ENCODE results near the gene KCNIP1. TPM values are rescaled to one million over a fixed set of nuclear protein-coding genes. Genes with fewer than 3 reads are reported as not detected.
A peak's percentile ranks its signal among the peaks of the same experiment; 100 is the strongest.

Gene KCNIP1
- total and polyA plus RNA-seq, 9 donors, result 1.9 to 8.3 (median 4.0) TPM

DNA sequence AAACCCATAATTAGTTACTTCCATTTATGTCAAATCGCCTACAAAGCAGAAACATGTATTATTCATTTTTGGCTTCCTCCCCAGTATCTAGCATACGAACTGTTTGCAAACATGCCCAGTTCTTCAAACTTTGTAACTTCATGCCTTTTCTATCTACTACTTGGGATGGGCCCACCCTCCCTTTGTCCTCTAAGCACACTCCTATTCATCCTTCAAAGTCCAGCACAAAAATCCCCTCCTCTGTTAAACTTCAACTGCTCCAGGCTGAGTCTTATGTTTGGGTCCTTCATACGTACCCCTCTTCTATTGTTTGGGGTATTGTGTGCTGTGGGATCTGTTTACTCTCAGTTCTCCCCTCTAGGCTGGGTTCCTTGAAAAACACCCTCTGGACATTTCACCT is 55.5 kb downstream of the KCNIP1 start:
- 58% methylated on average over 2 of the region's 3 CpGs for WGBS (ENCODE audit: insufficient coverage)
- Histone ChIP-seq H3K27ac (ENCODE audit: low read length) (no peak overlapping the region), H3K9me3 (replicated peaks; ENCODE audit: control insufficient read depth, low read depth, low read length) (no peaks in the 10 kb centered on the region), H3K36me3 (ENCODE audit: control insufficient read depth, insufficient read depth, low read length) (no peaks in the 10 kb centered on the region), H3K27me3 (ENCODE audit: control insufficient read depth, insufficient read depth, low read length) (peaks cover 9% of the 10 kb centered on the region), H3K4me3 (ENCODE audit: low read length) (no peak overlapping the region), H3K4me1 (ENCODE audit: control insufficient read depth, insufficient read depth, low read length) (peaks cover 17% of the 10 kb centered on the region)
- no peak for DNase-seq

DNA sequence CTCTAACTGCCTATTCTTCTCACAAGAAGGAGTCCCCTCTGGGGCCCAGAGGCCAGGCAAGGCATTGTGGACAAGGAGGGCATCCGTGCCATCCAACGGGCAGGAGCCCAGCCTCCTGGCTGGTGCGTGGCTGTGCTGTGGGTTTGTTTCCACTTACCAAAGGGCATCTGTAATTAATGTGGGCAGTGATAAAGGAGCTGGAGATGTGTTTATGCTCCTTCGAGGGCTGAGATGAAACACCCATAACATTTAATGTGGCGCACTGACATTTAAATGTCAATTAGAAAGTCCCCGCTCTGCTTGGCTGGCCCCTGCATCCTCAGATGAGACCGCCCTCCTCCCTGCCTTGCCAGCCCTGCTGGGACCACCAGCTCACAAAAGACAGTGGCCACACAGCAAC is 57.1 kb downstream of the KCNIP1 start:
- Histone ChIP-seq H3K4me3 (ENCODE audit: low read length) (no peak overlapping the region), H3K27ac (ENCODE audit: low read length) (no peak overlapping the region), H3K36me3 (ENCODE audit: control insufficient read depth, insufficient read depth, low read length) (no peaks in the 10 kb centered on the region), H3K27me3 (ENCODE audit: control insufficient read depth, insufficient read depth, low read length) (peaks cover 7% of the 10 kb centered on the region), H3K9me3 (replicated peaks; ENCODE audit: control insufficient read depth, low read depth, low read length) (no peaks in the 10 kb centered on the region), H3K4me1 (ENCODE audit: control insufficient read depth, insufficient read depth, low read length) (peaks cover 8% of the 10 kb centered on the region)
- WGBS (ENCODE audit: insufficient coverage), result 100% methylated on average over 1 of the region's 7 CpGs
- DNase-seq, result no peak

DNA sequence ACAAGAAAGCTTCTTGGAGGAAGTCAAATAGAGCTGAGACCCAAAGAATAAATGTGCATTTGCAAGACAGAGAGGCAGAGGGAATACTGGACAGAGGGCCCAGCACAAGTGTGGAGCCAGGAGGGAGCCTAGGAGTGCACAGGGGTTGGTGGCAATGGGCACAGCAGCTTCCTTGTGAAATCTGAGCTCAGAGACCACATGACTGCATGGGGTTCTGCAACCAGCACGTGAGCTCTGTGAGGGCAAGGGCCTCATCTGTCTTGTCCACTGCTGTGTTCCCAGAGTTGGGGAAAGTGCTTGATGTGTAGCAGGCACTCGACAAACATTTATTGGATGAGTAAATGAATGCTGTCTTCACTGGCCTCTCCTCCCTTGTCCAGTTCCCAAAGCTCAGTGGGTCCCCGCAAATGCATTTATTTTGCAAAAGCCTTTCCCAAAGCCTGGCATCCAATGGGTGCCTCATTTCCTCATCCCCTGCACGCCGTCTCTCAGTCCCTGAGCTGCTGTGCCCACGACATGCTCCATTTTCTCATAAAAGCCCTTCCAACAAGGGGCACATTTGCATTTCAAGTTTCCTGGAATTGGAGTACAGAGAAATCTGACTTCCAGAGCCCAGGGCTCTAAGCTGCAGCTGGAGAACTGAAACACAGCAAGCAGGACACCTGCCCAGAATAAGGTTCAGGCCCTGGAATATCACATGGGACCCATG is 58.5 kb downstream of the KCNIP1 start:
- Histone ChIP-seq H3K36me3 (ENCODE audit: control insufficient read depth, insufficient read depth, low read length) (no peaks in the 10 kb centered on the region), H3K4me3 (ENCODE audit: low read length) (no peak overlapping the region), H3K27ac (ENCODE audit: low read length) (no peak overlapping the region), H3K27me3 (ENCODE audit: control insufficient read depth, insufficient read depth, low read length) (peaks cover 7% of the 10 kb centered on the region), H3K9me3 (replicated peaks; ENCODE audit: control insufficient read depth, low read depth, low read length) (no peaks in the 10 kb centered on the region), H3K4me1 (ENCODE audit: control insufficient read depth, insufficient read depth, low read length) (peaks cover 4% of the 10 kb centered on the region)
- DNase-seq, result no peak
- 68% methylated on average over 4 of the region's 6 CpGs for WGBS (ENCODE audit: insufficient coverage)

DNA sequence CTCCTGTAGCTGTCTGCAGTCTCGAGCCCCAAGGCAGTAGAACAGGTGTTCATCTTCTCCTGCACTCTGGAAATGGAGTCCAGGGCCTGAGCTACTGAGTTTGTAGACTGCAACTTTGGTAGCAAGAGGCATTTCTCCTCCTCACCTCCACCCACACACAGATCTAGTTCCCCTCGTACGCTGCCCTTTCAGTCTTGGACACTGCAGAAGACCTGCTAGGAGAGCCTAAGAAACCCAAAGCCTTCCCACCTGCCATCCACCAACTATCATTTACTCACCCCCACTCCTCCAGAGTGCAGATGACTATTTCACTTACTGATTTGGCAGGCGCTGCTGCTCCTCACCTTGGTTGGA is 59.0 kb downstream of the KCNIP1 start:
- no peak overlapping the region for H3K4me3 ChIP-seq (ENCODE audit: low read length)
- peaks cover 7% of the 10 kb centered on the region for H3K27me3 ChIP-seq (ENCODE audit: control insufficient read depth, insufficient read depth, low read length)
- DNase-seq, result no peak
- no peaks in the 10 kb centered on the region for H3K36me3 ChIP-seq (ENCODE audit: control insufficient read depth, insufficient read depth, low read length)
- H3K4me1 ChIP-seq (ENCODE audit: control insufficient read depth, insufficient read depth, low read length), result peaks cover 4% of the 10 kb centered on the region
- H3K9me3 ChIP-seq (replicated peaks; ENCODE audit: control insufficient read depth, low read depth, low read length), result no peaks in the 10 kb centered on the region
- WGBS (ENCODE audit: insufficient coverage), result 53% methylated on average over 3 of the region's 4 CpGs
- H3K27ac ChIP-seq (ENCODE audit: low read length), result no peak overlapping the region

DNA sequence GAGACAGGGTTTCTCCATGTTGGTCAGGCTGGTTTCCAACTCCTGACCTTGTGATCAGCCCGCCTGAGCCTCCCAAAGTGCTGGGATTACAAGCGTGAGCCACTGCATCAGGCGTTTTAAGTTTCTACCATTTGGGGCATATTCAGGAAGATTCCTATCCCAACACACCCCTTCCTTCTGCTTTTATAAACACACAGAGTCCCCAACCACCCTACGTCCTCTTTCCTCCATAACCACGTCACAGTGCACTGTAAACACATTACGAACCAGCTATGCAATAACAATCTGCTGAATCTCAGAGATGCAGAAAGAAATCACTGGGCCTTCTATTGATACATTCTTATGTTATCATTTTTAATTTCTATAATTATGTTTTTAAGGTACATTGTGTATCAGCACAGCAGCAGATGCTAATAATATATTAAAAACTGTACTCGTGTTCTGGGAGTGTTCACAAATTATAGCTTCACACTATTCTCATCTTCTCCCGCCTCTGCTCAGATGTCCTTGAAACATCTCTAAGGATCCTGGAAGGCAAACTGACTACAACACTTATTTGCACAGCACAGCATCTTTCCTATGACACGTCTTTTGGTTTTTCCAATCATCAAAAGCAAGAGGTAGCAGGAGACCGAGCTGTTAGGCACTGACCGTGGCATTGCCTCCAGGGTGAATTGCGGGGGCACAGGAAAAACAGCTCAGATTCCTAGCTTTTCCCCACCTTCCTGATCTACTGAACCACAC is 60.2 kb downstream of the KCNIP1 start:
- Histone ChIP-seq H3K36me3 (ENCODE audit: control insufficient read depth, insufficient read depth, low read length) (no peaks in the 10 kb centered on the region), H3K4me1 (ENCODE audit: control insufficient read depth, insufficient read depth, low read length) (peaks cover 4% of the 10 kb centered on the region), H3K27ac (ENCODE audit: low read length) (no peak overlapping the region), H3K4me3 (ENCODE audit: low read length) (no peak overlapping the region), H3K27me3 (ENCODE audit: control insufficient read depth, insufficient read depth, low read length) (peaks cover 7% of the 10 kb centered on the region), H3K9me3 (replicated peaks; ENCODE audit: control insufficient read depth, low read depth, low read length) (no peaks in the 10 kb centered on the region)
- WGBS (ENCODE audit: insufficient coverage), result 84% methylated on average over 9 of the region's 12 CpGs
- DNase-seq, result peak; percentile 58

DNA sequence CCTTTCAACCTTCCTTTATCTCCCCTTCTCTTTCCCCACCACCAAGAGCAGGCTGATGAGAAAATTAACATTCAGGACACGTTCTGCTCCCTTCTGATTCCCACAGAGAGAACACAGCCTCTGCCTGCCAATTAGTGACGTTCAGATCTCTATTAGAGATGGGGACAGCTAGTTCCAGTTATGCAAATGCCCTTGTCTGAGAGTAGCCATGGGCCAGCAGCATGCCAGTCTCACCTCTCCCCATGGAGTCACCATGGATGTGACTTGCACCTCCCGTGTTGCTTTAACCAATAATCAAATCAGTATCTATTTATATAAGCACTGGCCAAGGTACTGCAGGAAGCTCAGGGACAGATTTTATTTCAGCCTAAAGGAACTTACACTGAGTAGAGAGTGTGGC is 61.3 kb downstream of the KCNIP1 start:
- no CpG with 5 or more reads among the region's 3 CpGs for WGBS (ENCODE audit: insufficient coverage)

DNA sequence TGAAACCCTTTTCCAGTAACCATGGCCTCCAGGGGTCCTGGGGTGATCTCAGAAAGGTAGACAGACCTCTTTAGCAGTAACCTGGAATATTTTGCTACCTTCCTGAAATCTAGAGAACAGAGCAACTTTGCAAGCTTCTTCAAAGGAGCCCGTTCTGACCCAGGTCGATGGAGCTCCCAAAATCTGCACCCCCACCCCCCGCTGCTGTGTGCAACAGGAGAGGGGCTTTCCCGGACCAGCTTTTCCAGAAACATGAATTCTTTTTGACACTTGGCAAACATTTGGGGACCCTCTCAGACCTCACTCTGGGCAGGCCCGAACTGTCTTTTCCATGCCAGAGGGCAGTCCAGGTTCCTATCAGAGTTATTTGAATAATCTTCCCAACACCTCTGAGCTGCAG is 65.3 kb downstream of the KCNIP1 start:
- H3K36me3 ChIP-seq (ENCODE audit: control insufficient read depth, insufficient read depth, low read length), result no peaks in the 10 kb centered on the region
- 97% methylated on average over 5 of the region's 5 CpGs for WGBS (ENCODE audit: insufficient coverage)
- DNase-seq, result no peak
- H3K4me1 ChIP-seq (ENCODE audit: control insufficient read depth, insufficient read depth, low read length), result peaks cover 26% of the 10 kb centered on the region
- H3K27ac ChIP-seq (ENCODE audit: low read length), result no peak overlapping the region
- no peak overlapping the region for H3K4me3 ChIP-seq (ENCODE audit: low read length)
- H3K9me3 ChIP-seq (replicated peaks; ENCODE audit: control insufficient read depth, low read depth, low read length), result no peaks in the 10 kb centered on the region
- peaks cover 16% of the 10 kb centered on the region for H3K27me3 ChIP-seq (ENCODE audit: control insufficient read depth, insufficient read depth, low read length)

More for the DNA sequence above, 61.3 kb downstream of the KCNIP1 start:
- Histone ChIP-seq H3K4me3 (ENCODE audit: low read length) (no peak overlapping the region), H3K36me3 (ENCODE audit: control insufficient read depth, insufficient read depth, low read length) (no peaks in the 10 kb centered on the region), H3K9me3 (replicated peaks; ENCODE audit: control insufficient read depth, low read depth, low read length) (no peaks in the 10 kb centered on the region), H3K27ac (ENCODE audit: low read length) (no peak overlapping the region), H3K27me3 (ENCODE audit: control insufficient read depth, insufficient read depth, low read length) (peaks cover 10% of the 10 kb centered on the region), H3K4me1 (ENCODE audit: control insufficient read depth, insufficient read depth, low read length) (peaks cover 5% of the 10 kb centered on the region)
- DNase-seq, result no peak

DNA sequence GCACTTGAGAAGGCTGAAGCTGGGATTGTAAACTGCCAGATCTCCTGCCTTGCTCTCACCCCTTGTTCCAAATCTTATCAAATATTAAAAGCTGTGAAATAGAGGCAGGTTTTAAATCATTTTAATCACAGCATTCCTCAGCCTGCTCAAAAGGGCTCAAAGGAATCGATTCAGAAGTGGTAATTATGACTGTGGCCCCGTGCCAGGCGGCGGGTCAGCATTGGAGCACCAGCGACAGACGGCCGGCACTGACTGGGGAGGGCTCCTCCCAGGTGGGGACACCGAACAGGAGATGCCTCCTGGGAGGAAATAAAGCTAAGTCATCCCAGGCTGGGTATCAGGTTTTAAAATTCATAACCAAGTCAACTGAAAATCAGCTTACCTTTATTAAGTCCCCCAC is 66.7 kb downstream of the KCNIP1 start:
- Histone ChIP-seq H3K4me1 (ENCODE audit: control insufficient read depth, insufficient read depth, low read length) (peaks cover 26% of the 10 kb centered on the region), H3K4me3 (ENCODE audit: low read length) (no peak overlapping the region), H3K9me3 (replicated peaks; ENCODE audit: control insufficient read depth, low read depth, low read length) (no peaks in the 10 kb centered on the region), H3K27ac (ENCODE audit: low read length) (no peak overlapping the region), H3K27me3 (ENCODE audit: control insufficient read depth, insufficient read depth, low read length) (peaks cover 16% of the 10 kb centered on the region), H3K36me3 (ENCODE audit: control insufficient read depth, insufficient read depth, low read length) (no peaks in the 10 kb centered on the region)
- DNase-seq, result no peak
- 13% methylated on average over 3 of the region's 8 CpGs for WGBS (ENCODE audit: insufficient coverage)

DNA sequence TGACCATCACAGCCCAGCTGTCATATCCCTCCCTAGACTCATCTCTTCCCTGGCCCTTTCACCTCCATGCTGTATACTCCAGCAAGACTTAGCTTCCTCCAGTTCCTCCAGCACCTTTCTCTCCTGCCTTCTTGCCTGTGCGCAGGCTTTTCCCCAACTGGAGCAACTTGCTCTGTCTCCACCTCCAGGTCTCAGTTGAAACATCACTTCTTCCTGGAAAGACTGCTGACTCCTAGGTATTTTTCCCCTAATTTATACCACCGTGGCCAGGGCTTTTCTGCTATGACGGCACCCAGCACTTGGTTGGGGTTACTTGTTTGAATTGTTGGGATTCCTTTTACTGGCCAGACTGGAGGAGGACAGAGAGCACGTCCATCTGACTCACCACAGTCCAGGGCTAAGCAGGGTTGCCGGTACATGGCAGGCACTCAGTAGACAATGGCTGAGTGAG is 67.5 kb downstream of the KCNIP1 start:
- peak overlapping the region; percentile 77 for H3K27ac ChIP-seq (ENCODE audit: low read length)
- H3K4me1 ChIP-seq (ENCODE audit: control insufficient read depth, insufficient read depth, low read length), result peaks cover 26% of the 10 kb centered on the region
- H3K9me3 ChIP-seq (replicated peaks; ENCODE audit: control insufficient read depth, low read depth, low read length), result peaks cover 3% of the 10 kb centered on the region
- H3K36me3 ChIP-seq (ENCODE audit: control insufficient read depth, insufficient read depth, low read length), result no peaks in the 10 kb centered on the region
- H3K27me3 ChIP-seq (ENCODE audit: control insufficient read depth, insufficient read depth, low read length), result peaks cover 16% of the 10 kb centered on the region
- no peak overlapping the region for H3K4me3 ChIP-seq (ENCODE audit: low read length)
- peak; percentile 42 for DNase-seq
- 60% methylated on average over 1 of the region's 5 CpGs for WGBS (ENCODE audit: insufficient coverage)

DNA sequence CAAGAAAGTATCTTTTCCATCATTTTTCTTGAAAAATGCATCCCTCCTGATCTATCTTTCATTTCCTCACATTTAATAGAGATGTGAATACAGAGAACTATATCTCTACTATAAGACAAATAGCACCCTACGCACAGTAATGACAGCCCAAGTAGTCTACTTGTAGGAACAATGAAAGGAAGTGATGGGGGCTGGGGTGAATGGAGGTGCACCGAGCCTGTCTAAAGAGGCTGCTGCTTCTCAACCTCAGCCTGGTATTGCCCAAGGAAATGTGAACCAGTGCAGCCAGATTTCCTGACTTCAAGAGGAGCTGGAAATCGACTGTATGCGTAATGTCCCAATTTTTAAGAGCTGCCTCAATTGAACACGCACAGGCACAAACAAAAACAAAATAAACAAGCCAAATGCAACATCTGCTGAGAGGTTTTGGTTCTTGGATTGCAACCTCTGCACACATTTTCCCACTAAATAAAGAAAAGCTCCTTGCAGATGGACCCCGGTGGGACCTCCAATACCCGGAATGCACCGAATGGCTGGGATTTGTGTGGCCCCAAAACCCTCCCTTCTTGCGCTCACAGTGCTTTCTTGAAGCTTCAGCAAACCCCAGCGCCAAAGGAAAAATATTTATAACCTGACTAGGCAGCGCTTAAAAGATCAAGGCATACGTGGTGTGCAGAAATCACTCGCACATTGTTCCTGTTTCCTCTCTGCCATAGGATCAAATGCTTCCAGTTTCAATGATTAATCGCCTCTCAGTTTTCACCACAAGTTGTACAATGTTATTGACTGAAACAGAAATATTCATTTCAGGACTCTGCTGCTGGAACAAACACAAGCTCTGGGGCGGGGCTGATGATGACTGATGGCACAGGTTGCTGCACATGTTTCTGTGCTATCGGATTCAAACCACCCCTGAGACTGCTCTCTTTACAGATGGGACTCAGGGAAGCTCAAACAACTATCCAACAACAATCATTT is 68.3 kb downstream of the KCNIP1 start:
- H3K9me3 ChIP-seq (replicated peaks; ENCODE audit: control insufficient read depth, low read depth, low read length), result peaks cover 3% of the 10 kb centered on the region
- H3K36me3 ChIP-seq (ENCODE audit: control insufficient read depth, insufficient read depth, low read length), result no peaks in the 10 kb centered on the region
- 3% methylated on average over 10 of the region's 16 CpGs for whole genome bisulfite sequencing (ENCODE audit: insufficient coverage)
- no peak overlapping the region for H3K4me3 ChIP-seq (ENCODE audit: low read length)
- peak overlapping the region; percentile 77 for H3K27ac ChIP-seq (ENCODE audit: low read length)
- peak; percentile 93 for DNase-seq
- peaks cover 16% of the 10 kb centered on the region for H3K27me3 ChIP-seq (ENCODE audit: control insufficient read depth, insufficient read depth, low read length)
- H3K4me1 ChIP-seq (ENCODE audit: control insufficient read depth, insufficient read depth, low read length), result peaks cover 30% of the 10 kb centered on the region

Data from muscle of leg (tissue), 11 donors.